ENCODE measurements around the gene RSPH1. TPM values are rescaled to one million over a fixed set of nuclear protein-coding genes. Genes with fewer than 3 reads are reported as not detected.

RSPH1 gene
- total RNA-seq, 1 donor from 2014 or later = 0.42 TPM

- Mint-ChIP-seq H3K4me3 (ENCODE audit: unreplicated experiment) (no peak overlapping the region), H3K27me3 (ENCODE audit: unreplicated experiment) (peaks cover 4% of the 10 kb centered on the region), H3K27ac (ENCODE audit: unreplicated experiment) (no peak overlapping the region), H3K9me3 (ENCODE audit: unreplicated experiment) (peaks cover 6% of the 10 kb centered on the region), H3K36me3 (ENCODE audit: unreplicated experiment) (peaks cover 5% of the 10 kb centered on the region), H3K4me1 (ENCODE audit: low read depth, unreplicated experiment) (peaks cover 5% of the 10 kb centered on the region)
- DNase-seq = no peak
- no peak for TF ChIP-seq CTCF (IDR thresholded peaks at IDR 0.05; ENCODE audit: partially characterized antibody, unreplicated experiment)
Observed at GRCh38 chr21:42425591-42425990, 70.4 kb downstream of the RSPH1 start.

- no peak overlapping the region for H3K4me3 Mint-ChIP-seq (ENCODE audit: unreplicated experiment)
- DNase-seq = no peak
- H3K27me3 Mint-ChIP-seq (ENCODE audit: unreplicated experiment) = peaks cover 4% of the 10 kb centered on the region
- no peak for TF ChIP-seq CTCF (IDR thresholded peaks at IDR 0.05; ENCODE audit: partially characterized antibody, unreplicated experiment)
- H3K36me3 Mint-ChIP-seq (ENCODE audit: unreplicated experiment) = peaks cover 8% of the 10 kb centered on the region
- H3K4me1 Mint-ChIP-seq (ENCODE audit: low read depth, unreplicated experiment) = peaks cover 5% of the 10 kb centered on the region
- H3K9me3 Mint-ChIP-seq (ENCODE audit: unreplicated experiment) = peaks cover 6% of the 10 kb centered on the region
- peak overlapping the region; percentile 29 for H3K27ac Mint-ChIP-seq (ENCODE audit: unreplicated experiment)
Observed at GRCh38 chr21:42424914-42425541, 71.0 kb downstream of the RSPH1 start.

- DNase-seq = no peak
- Mint-ChIP-seq H3K27me3 (ENCODE audit: unreplicated experiment) (peaks cover 3% of the 10 kb centered on the region), H3K36me3 (ENCODE audit: unreplicated experiment) (peaks cover 12% of the 10 kb centered on the region), H3K9me3 (ENCODE audit: unreplicated experiment) (peaks cover 4% of the 10 kb centered on the region), H3K4me3 (ENCODE audit: unreplicated experiment) (no peak overlapping the region), H3K27ac (ENCODE audit: unreplicated experiment) (no peak overlapping the region), H3K4me1 (ENCODE audit: low read depth, unreplicated experiment) (peaks cover 5% of the 10 kb centered on the region)
- no peak for TF ChIP-seq CTCF (IDR thresholded peaks at IDR 0.05; ENCODE audit: partially characterized antibody, unreplicated experiment)
Observed at GRCh38 chr21:42423685-42424084, 72.3 kb downstream of the RSPH1 start.

DNA sequence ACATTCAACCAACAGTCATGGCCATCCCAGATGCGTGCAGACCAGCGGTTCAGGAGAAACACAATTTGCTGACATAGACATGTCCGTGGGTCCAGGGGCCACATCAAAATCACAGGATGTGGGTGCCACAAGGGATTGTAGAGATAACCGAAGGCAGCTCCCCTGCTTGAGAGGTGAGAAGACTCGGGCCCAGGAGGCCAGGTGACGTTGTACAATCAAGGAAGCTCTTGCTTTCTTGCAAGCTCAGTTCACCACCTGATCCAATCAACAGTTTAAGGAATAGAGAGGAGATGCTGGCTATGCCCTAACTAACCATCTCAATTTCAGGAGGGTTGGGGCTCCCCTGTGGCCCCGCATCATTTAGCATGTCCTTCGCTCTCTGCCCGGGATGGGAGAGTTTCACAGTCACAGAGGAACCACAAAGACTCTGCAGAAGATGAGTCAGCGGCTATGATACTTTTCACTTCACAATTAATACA lies 72.8 kb downstream of the RSPH1 start:
- peaks cover 3% of the 10 kb centered on the region for H3K9me3 Mint-ChIP-seq (ENCODE audit: unreplicated experiment)
- no peak overlapping the region for H3K27ac Mint-ChIP-seq (ENCODE audit: unreplicated experiment)
- H3K4me1 Mint-ChIP-seq (ENCODE audit: low read depth, unreplicated experiment) = peaks cover 5% of the 10 kb centered on the region
- peaks cover 3% of the 10 kb centered on the region for H3K27me3 Mint-ChIP-seq (ENCODE audit: unreplicated experiment)
- DNase-seq = no peak
- no peak for TF ChIP-seq CTCF (IDR thresholded peaks at IDR 0.05; ENCODE audit: partially characterized antibody, unreplicated experiment)
- H3K4me3 Mint-ChIP-seq (ENCODE audit: unreplicated experiment) = no peak overlapping the region
- peaks cover 14% of the 10 kb centered on the region for H3K36me3 Mint-ChIP-seq (ENCODE audit: unreplicated experiment)

Other genes starting within 250 kb of the RSPH1 start
- not detected for gene TFF3, start 180.8 kb downstream of the RSPH1 start, total RNA-seq (ENCODE audit: unreplicated experiment)
- not detected for gene TFF2, start 145.2 kb downstream of the RSPH1 start, total RNA-seq (ENCODE audit: unreplicated experiment)
- gene TFF1, start 129.7 kb downstream of the RSPH1 start, total RNA-seq (ENCODE audit: unreplicated experiment) = not detected
- 0.71 TPM for gene TMPRSS3, start 100.2 kb downstream of the RSPH1 start, total RNA-seq (ENCODE audit: unreplicated experiment)
- gene UBASH3A, start 92.3 kb downstream of the RSPH1 start, total RNA-seq (ENCODE audit: unreplicated experiment) = not detected
- gene SLC37A1, start 17.6 kb upstream of the RSPH1 start, total RNA-seq (ENCODE audit: unreplicated experiment) = 65.7 TPM
- 58.7 TPM for gene PDE9A, start 157.4 kb upstream of the RSPH1 start, total RNA-seq (ENCODE audit: unreplicated experiment)